ENCODE results near the gene AVPI1. TPM values are rescaled to one million over a fixed set of nuclear protein-coding genes. Genes with fewer than 3 reads are reported as not detected.
"Not testable (repeated sequence)": the region's sequence is repeated elsewhere in the genome, so short reads cannot be mapped to it uniquely, and the experiment has no call there.

The AVPI1 gene
- total RNA-seq, 1 experiment from 2014 or later, result 147 TPM

GRCh38 chr10:97684368-97684713 is 2.7 kb downstream of the AVPI1 start:
- not testable (repeated sequence) for DNase-seq (ENCODE audit: extremely low read depth, low read depth)

- no peak for DNase-seq (ENCODE audit: extremely low read depth, low read depth)
These were observed 3.3 kb downstream of the AVPI1 start for GRCh38 chr10:97683556-97684367.

- no peak for DNase-seq (ENCODE audit: extremely low read depth, low read depth)
These were observed 5.0 kb downstream of the AVPI1 start for GRCh38 chr10:97682042-97682441.

- no peak for DNase-seq (ENCODE audit: extremely low read depth, low read depth)
These were observed 7.4 kb downstream of the AVPI1 start for GRCh38 chr10:97679594-97679993.

- peak; percentile 60 for DNase-seq (ENCODE audit: extremely low read depth, low read depth)
These were observed 10.1 kb downstream of the AVPI1 start for GRCh38 chr10:97676770-97677581.

- no peak for DNase-seq (ENCODE audit: extremely low read depth, low read depth)
These were observed 11.8 kb downstream of the AVPI1 start for GRCh38 chr10:97675222-97675621.

GRCh38 chr10:97673736-97674525 is 13.1 kb downstream of the AVPI1 start:
- DNase-seq (ENCODE audit: extremely low read depth, low read depth), result no peak

GRCh38 chr10:97669571-97669970 is 17.5 kb downstream of the AVPI1 start:
- no peak for DNase-seq (ENCODE audit: extremely low read depth, low read depth)

- DNase-seq (ENCODE audit: extremely low read depth, low read depth), result no peak
These were observed 19.6 kb downstream of the AVPI1 start for GRCh38 chr10:97667463-97667862.

- DNase-seq (ENCODE audit: extremely low read depth, low read depth), result no peak
These were observed 20.0 kb downstream of the AVPI1 start for GRCh38 chr10:97666992-97667391.

GRCh38 chr10:97664282-97664850 is 22.7 kb downstream of the AVPI1 start:
- DNase-seq (ENCODE audit: extremely low read depth, low read depth), result no peak

- no peak for DNase-seq (ENCODE audit: extremely low read depth, low read depth)
These were observed 27.5 kb downstream of the AVPI1 start for GRCh38 chr10:97659589-97659988.

- DNase-seq (ENCODE audit: extremely low read depth, low read depth), result no peak
These were observed 30.3 kb downstream of the AVPI1 start for GRCh38 chr10:97656777-97657176.

- DNase-seq (ENCODE audit: extremely low read depth, low read depth), result no peak
These were observed 35.3 kb downstream of the AVPI1 start for GRCh38 chr10:97651773-97652172.

GRCh38 chr10:97650726-97651125 is 36.3 kb downstream of the AVPI1 start:
- DNase-seq (ENCODE audit: extremely low read depth, low read depth), result no peak

GRCh38 chr10:97649405-97649750 is 37.7 kb downstream of the AVPI1 start:
- not testable (repeated sequence) for DNase-seq (ENCODE audit: extremely low read depth, low read depth)

GRCh38 chr10:97648562-97649404 is 38.3 kb downstream of the AVPI1 start:
- DNase-seq (ENCODE audit: extremely low read depth, low read depth), result peak; percentile 38

GRCh38 chr10:97647556-97647955 is 39.5 kb downstream of the AVPI1 start:
- DNase-seq (ENCODE audit: extremely low read depth, low read depth), result no peak

- DNase-seq (ENCODE audit: extremely low read depth, low read depth), result no peak
These were observed 42.1 kb downstream of the AVPI1 start for GRCh38 chr10:97644936-97645335.

GRCh38 chr10:97643441-97643985 is 43.5 kb downstream of the AVPI1 start:
- DNase-seq (ENCODE audit: extremely low read depth, low read depth), result no peak

Measured in NCI-H460 (cell line).